ENCODE measurements around the gene ACP7.
"Not testable (repeated sequence)": the region's sequence is repeated elsewhere in the genome, so short reads cannot be mapped to it uniquely, and the experiment has no call there.

The ACP7 gene

DNA sequence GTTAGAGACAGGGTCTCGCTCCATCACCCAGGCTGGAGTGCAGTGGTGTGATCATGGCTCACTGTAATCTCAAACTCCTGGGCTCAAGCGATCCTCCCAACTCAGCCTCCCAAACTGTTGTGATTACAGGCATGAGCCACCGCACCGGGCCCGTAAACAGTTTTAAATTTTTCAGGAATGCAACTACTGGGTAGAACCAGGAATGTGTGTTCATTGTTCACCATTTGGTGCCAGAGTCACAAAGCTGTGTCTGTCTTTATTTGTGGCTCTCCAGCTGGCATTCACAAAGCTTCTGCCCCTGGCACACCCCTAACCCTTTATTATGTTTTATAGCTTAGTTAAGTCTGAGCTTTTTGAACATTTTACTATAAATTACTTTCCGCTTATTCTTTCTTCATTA lies 19.8 kb upstream of the ACP7 start:
- Histone ChIP-seq H3K9ac (ENCODE audit: low read depth, low read length) (no peak overlapping the region), H3K36me3 (ENCODE audit: insufficient read depth, low read length) (no peaks in the 10 kb centered on the region), H3K4me1 (ENCODE audit: insufficient read depth, low read length) (no peaks in the 10 kb centered on the region)

DNA sequence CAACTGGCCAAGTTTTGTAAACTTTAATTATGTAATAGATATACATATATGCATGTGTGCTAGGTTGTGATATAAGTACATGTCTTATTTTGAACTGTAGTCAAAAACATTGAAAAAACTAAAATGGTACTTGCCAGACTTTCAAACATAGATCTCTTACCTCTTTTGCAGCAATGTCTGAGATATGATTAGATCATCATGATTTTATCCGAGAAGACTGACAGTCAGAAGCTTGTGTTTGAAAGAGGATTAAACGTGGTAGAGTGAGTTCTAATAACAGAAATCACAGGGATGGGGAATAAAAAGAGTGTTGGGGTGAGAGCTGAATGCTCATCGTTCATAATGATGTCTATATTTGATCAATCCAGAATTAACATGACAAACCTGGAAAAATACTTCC lies 18.2 kb upstream of the ACP7 start:
- H3K36me3 ChIP-seq (ENCODE audit: insufficient read depth, low read length) = no peaks in the 10 kb centered on the region
- no peaks in the 10 kb centered on the region for H3K4me1 ChIP-seq (ENCODE audit: insufficient read depth, low read length)
- H3K9me3 ChIP-seq (ENCODE audit: control insufficient read depth, insufficient read depth, low read length) = no peaks in the 10 kb centered on the region
- no peak overlapping the region for H3K9ac ChIP-seq (ENCODE audit: low read depth, low read length)

More for the DNA sequence above, 19.8 kb upstream of the ACP7 start:
- no peaks in the 10 kb centered on the region for H3K9me3 ChIP-seq (ENCODE audit: control insufficient read depth, insufficient read depth, low read length)

DNA sequence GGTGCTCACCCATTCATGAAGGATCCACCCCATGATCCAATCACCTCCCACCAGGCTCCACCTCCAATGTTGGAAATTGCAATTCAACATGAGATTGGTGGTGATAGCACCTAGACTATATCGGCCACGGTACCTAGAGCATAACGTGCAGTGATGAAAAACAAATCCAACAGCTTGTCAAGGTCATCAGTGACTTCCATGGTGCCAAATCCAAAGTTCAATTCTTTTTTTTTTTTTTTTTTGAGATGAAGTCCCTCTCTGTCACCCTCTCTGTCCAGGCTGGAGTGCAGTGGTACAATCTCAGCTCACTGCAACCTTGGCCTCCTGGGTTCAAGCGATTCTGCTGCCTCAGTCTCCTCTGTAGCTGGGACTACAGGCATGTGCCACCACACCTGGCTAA lies 17.1 kb upstream of the ACP7 start:
- Histone ChIP-seq H3K4me1 (ENCODE audit: insufficient read depth, low read length) (no peaks in the 10 kb centered on the region), H3K36me3 (ENCODE audit: insufficient read depth, low read length) (no peaks in the 10 kb centered on the region), H3K9ac (ENCODE audit: low read depth, low read length) (no peak overlapping the region), H3K9me3 (ENCODE audit: control insufficient read depth, insufficient read depth, low read length) (no peaks in the 10 kb centered on the region)

DNA sequence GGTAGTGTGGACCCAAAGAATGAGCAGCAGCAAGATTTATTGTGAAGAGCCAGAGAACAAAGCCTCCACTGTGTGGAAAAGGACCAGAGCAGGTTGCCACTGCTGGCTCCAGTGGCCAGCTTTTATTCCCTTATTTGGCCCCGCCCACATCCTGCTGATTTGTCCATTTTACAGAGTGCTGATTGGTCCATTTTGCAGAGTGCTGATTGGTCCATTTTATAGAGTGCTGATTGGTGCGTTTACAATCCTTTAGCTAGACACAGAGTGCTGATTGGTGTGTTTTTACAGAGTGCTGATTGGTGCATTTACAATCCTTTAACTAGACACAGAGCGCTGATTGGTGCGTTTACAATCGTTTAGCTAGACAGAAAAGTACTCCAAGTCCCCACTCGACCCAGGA lies 15.9 kb upstream of the ACP7 start:
- not testable (repeated sequence) for H3K9me3 ChIP-seq (ENCODE audit: control insufficient read depth, insufficient read depth, low read length); H3K4me1 ChIP-seq (ENCODE audit: insufficient read depth, low read length); H3K36me3 ChIP-seq (ENCODE audit: insufficient read depth, low read length); H3K9ac ChIP-seq (ENCODE audit: low read depth, low read length)

DNA sequence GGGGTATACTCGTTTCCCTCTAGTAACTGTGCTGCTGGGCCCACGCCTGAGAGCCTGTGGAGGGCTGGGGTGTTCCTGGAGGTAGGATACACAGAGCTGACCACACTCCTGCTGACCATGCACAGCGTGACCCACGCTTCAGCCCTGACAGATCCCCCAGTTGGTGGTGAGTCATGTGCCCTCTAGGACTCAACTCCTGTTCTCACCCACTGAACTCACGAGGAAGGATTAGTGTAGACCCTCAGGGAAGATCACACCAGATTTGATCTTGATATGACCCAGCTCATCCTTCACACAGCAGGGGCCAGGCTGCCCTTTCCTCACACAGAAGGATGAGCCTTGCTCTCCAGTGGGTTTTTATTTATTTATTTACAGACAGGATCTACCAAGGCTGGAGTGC lies 13.3 kb upstream of the ACP7 start:
- Histone ChIP-seq H3K9me3 (ENCODE audit: control insufficient read depth, insufficient read depth, low read length) (no peaks in the 10 kb centered on the region), H3K36me3 (ENCODE audit: insufficient read depth, low read length) (no peaks in the 10 kb centered on the region), H3K4me1 (ENCODE audit: insufficient read depth, low read length) (peaks cover 8% of the 10 kb centered on the region; the same call in 1 of the 2 replicates), H3K9ac (ENCODE audit: low read depth, low read length) (no peak overlapping the region)

DNA sequence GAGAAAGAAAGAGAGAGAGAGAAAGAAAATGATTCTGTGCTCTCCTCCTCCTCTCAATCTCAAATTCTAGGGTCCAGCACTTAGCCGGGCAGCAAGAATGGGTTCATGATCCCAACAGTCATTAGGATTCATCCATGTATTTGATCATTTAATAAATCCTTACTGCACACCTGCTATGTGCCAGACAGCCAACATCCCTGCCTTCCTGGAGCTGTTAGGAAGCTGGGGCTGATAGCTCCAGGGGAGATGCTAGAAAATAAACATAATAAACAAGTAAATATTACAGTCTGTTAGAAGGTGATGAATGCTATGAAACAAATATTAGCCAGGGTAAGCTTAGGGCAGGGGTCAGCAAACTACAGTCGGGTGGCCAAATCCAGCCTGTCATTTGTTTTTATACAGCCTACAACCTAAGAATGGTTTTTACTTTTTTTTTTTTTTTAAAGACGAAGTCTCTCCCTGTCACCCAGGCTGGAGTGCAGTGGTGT lies 9.9 kb upstream of the ACP7 start:
- no peak overlapping the region for H3K9ac ChIP-seq (ENCODE audit: low read depth, low read length)
- peaks cover 8% of the 10 kb centered on the region; the same call in 1 of the 2 replicates for H3K4me1 ChIP-seq (ENCODE audit: insufficient read depth, low read length)
- H3K9me3 ChIP-seq (ENCODE audit: control insufficient read depth, insufficient read depth, low read length) = no peaks in the 10 kb centered on the region

DNA sequence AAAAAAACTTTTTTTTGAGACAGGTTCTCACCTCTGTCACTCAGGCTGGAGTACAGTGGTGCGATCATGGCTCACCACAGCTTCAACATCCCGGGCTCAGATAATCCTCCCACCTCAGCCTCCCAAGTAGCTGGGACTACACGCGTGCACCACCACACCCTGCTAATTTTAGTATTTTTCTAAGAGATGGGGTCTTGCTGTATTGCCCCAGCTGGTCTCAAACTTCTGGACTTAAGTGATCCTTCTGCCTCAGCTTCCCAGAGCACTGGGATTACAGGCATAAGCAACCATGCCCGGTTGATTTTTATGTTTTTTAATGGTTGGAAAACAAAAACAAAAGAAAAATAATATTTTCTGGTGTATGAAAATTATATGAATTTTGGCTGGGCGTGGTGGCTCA lies 9.2 kb upstream of the ACP7 start:
- H3K36me3 ChIP-seq (ENCODE audit: insufficient read depth, low read length) = no peaks in the 10 kb centered on the region
- H3K4me1 ChIP-seq (ENCODE audit: insufficient read depth, low read length) = peaks cover 8% of the 10 kb centered on the region; the same call in 1 of the 2 replicates
- no peak overlapping the region for H3K9ac ChIP-seq (ENCODE audit: low read depth, low read length)
- no peaks in the 10 kb centered on the region for H3K9me3 ChIP-seq (ENCODE audit: control insufficient read depth, insufficient read depth, low read length)

More for the DNA sequence above, 9.9 kb upstream of the ACP7 start:
- H3K36me3 ChIP-seq (ENCODE audit: insufficient read depth, low read length) = no peaks in the 10 kb centered on the region

DNA sequence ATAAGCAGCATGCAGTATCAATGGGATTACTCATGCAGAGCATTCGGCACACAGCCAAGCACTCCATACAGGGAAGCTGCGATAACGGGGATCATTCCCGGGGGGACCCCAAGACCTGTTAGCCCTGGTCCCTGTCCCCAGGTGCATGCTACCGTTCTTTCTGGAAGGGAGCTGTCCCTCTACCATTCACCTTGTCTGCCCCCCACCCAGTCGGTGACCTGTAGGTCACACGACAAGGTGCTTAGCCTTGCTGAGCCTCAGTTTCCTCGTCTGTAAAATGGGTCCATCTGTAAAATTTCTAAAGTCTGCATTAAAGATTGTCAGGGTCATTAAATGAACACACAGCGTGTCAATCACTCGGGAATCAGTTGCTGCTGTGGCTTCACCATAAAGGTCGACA lies 6.8 kb upstream of the ACP7 start:
- Histone ChIP-seq H3K9ac (ENCODE audit: low read depth, low read length) (no peak overlapping the region), H3K36me3 (ENCODE audit: insufficient read depth, low read length) (no peaks in the 10 kb centered on the region), H3K9me3 (ENCODE audit: control insufficient read depth, insufficient read depth, low read length) (no peaks in the 10 kb centered on the region), H3K4me1 (ENCODE audit: insufficient read depth, low read length) (peaks cover 8% of the 10 kb centered on the region; the same call in 1 of the 2 replicates)

DNA sequence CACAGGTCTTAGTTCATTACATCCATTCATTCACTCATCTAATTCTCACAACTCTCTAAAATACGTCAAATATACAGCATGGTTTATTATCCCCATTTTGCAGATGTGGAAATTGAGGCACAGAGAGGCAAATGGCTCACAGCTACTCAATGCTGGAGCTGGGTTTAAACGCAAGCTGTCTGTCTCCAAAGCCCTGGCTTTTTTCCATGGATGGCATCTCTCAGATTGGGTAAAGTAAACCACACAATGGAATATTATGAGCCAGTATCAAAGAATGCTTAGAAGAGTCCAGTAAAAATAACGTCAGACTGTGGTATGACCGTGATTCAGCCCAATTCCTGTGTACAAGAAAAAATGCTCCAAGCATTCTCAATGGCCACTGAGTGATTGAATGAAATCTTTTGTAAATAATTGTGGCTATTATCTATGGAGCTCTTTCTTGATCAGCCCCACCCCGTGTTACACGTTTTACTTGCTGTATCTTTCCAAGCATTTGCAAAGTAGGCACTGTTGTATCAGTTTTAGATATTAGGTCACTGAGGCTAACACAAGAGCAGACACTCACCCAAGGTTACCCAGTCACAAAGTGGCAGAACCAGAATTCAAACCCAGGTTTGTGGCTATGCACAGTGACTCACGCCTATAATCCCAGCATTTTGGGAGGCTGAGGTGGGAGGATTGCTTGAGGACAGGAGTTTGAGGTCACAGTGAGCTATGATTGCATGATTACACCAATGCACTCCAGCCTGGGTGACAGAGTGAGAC lies 5.5 kb upstream of the ACP7 start:
- H3K4me1 ChIP-seq (ENCODE audit: insufficient read depth, low read length) = peaks cover 5% of the 10 kb centered on the region; the same call in 1 of the 2 replicates
- no peaks in the 10 kb centered on the region for H3K36me3 ChIP-seq (ENCODE audit: insufficient read depth, low read length)
- no peak overlapping the region for H3K9ac ChIP-seq (ENCODE audit: low read depth, low read length)
- H3K9me3 ChIP-seq (ENCODE audit: control insufficient read depth, insufficient read depth, low read length) = no peaks in the 10 kb centered on the region

DNA sequence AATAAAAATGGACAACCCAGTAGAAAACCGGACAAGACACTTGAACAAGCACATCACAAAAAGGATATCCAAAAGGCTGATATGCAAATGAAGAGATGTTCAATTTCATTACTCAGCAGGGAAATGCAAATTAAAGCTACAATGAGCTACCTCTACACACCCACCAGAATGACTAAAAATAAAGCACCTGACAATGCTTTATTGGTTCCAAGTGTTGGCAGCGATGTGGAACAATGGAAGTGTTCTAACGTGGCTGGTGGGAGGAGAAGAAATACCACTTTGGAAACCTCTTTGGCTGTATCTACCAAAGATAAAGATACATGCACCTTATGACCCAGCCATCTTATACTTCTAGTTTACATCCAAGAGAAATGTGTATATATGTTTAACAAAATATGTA lies 3.7 kb upstream of the ACP7 start:
- Histone ChIP-seq H3K9me3 (ENCODE audit: control insufficient read depth, insufficient read depth, low read length) (no peaks in the 10 kb centered on the region), H3K9ac (ENCODE audit: low read depth, low read length) (no peak overlapping the region), H3K4me1 (ENCODE audit: insufficient read depth, low read length) (no peaks in the 10 kb centered on the region), H3K36me3 (ENCODE audit: insufficient read depth, low read length) (no peaks in the 10 kb centered on the region)

DNA sequence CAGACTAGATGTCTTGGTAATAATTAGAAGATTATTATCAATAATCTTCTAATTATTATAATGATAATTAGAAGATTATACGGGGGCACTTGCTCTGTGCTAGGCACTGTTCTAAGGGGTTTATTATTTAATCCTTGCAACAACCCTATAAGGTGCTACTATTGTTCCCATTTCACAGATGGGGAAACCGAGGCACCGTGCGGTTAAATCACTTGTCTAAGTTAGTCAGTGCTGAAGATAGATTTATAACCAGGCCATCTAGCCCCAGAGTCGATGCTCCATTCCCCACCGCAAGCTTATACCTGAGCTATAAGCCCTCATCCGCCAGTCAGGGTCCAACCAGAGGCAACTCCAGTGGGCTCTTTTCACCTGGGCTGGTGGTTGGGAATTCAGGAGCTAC lies 2.0 kb upstream of the ACP7 start:
- H3K9ac ChIP-seq (ENCODE audit: low read depth, low read length) = no peak overlapping the region
- H3K9me3 ChIP-seq (ENCODE audit: control insufficient read depth, insufficient read depth, low read length) = no peaks in the 10 kb centered on the region
- no peaks in the 10 kb centered on the region for H3K4me1 ChIP-seq (ENCODE audit: insufficient read depth, low read length)
- no peaks in the 10 kb centered on the region for H3K36me3 ChIP-seq (ENCODE audit: insufficient read depth, low read length)

DNA sequence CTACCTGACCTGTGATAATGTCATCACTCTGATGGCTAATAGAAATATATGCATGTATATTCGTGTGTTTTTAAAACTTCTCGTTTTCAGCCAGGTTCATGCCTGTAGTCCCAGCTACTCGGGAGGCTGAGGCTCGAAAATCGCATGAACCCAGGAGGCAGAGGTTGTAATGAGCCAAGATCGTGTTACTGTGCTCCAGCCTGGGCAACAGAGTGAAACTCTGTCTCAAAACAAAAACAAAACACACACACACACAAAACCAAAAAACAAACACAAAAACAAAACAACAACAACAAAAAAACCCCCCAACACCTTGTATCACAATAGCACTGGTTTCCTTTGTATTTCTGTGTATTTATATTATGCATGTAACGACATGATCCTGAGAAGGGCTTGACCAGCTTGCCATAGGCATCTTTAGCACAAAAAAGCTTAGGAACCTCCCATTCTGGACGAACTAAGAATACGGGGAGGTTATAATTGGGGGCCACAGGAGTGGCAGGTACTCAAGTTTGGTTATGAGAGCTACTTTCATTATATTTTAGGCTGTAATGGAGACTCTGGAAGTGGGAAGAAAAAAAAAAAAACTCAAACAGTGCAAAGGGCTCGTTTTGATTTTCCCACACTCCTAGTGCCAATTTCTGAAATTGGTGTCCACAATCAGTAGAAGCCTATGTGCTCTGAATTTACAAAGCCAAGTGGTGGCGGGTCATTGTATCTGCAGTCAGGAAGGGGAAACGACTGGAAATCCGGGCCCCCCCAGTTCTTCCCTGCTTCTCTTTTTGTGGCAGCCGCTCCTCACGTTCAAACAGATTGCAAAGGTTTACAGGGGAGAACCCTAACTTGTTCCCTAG lies 1.2 kb upstream of the ACP7 start:
- Histone ChIP-seq H3K4me1 (ENCODE audit: insufficient read depth, low read length) (no peaks in the 10 kb centered on the region), H3K9ac (ENCODE audit: low read depth, low read length) (peak overlapping the region; percentile 79; the same call in 1 of the 2 replicates), H3K36me3 (ENCODE audit: insufficient read depth, low read length) (no peaks in the 10 kb centered on the region), H3K9me3 (ENCODE audit: control insufficient read depth, insufficient read depth, low read length) (no peaks in the 10 kb centered on the region)

DNA sequence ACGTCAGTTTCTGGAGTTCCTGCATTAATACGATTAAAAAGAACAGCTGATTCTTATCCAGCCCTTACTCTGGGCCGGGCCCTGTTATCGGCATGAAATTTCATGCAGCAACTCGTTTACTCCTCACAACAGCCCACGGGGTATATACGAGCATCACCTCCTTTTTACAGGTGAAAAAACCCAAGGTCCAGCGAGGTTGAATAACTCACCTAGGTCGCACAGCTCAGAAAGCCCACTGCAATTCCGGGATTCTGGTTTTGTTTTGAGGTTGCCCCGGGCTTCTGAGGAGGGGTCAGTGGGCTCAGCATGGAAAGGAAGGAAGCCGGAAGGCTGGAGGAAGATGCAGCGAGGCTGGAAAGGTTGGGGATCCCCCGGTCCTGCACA lies 577 bp upstream of the ACP7 start:
- Histone ChIP-seq H3K9me3 (ENCODE audit: control insufficient read depth, insufficient read depth, low read length) (no peaks in the 10 kb centered on the region), H3K4me1 (ENCODE audit: insufficient read depth, low read length) (no peaks in the 10 kb centered on the region), H3K9ac (ENCODE audit: low read depth, low read length) (peak overlapping the region; percentile 79), H3K36me3 (ENCODE audit: insufficient read depth, low read length) (no peaks in the 10 kb centered on the region)

DNA sequence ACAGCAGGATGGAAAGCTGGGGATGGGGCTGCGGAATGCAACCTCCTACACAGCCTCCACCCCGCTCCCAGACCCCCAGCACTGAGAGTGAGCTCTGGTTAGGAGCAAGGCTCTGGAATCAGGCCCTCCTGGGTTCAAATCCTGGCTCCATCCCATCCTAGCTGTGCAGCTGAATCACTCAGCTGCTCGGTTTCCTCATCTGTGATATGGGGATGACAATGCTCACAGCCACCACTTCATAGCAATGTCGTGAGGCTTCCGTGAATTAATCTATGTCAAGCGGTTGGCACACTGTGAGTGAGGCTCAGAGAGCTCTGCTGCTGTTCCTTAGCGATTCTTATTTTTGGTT lies 538 bp downstream of the ACP7 start:
- no peaks in the 10 kb centered on the region for H3K4me1 ChIP-seq (ENCODE audit: insufficient read depth, low read length)
- H3K36me3 ChIP-seq (ENCODE audit: insufficient read depth, low read length) = no peaks in the 10 kb centered on the region
- H3K9ac ChIP-seq (ENCODE audit: low read depth, low read length) = peak overlapping the region; percentile 50; the same call in 1 of the 2 replicates

DNA sequence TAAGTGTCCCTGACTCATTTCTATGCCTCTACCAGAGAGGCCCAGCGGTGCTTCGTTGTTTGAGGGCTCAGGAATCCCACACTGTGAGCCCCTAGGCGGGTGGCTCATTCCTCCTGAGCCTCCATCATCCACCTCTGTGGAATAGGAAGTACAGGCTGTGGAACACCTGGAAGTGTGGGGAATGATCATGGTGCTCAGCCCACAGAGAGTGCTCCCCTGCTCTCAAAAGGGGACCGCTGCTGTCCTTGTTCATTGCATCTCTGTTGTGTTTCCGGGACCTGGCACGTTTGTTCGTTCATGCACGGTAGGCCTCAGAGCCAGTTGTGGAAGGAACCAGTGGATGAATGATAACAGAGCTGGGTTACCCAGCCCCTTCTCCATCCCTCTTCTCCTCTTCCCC lies 1.2 kb downstream of the ACP7 start:
- no peaks in the 10 kb centered on the region for H3K36me3 ChIP-seq (ENCODE audit: insufficient read depth, low read length)
- H3K9me3 ChIP-seq (ENCODE audit: control insufficient read depth, insufficient read depth, low read length) = no peaks in the 10 kb centered on the region
- H3K4me1 ChIP-seq (ENCODE audit: insufficient read depth, low read length) = no peaks in the 10 kb centered on the region
- H3K9ac ChIP-seq (ENCODE audit: low read depth, low read length) = no peak overlapping the region

More for the DNA sequence above, 538 bp downstream of the ACP7 start:
- no peaks in the 10 kb centered on the region for H3K9me3 ChIP-seq (ENCODE audit: control insufficient read depth, insufficient read depth, low read length)
